ENCODE measurements around the gene PTTG1IP. TPM values are rescaled to one million over a fixed set of nuclear protein-coding genes. Genes with fewer than 3 reads are reported as not detected.
A peak's percentile ranks its signal among the peaks of the same experiment; 100 is the strongest.
"Not testable (repeated sequence)": the region's sequence is repeated elsewhere in the genome, so short reads cannot be mapped to it uniquely, and the experiment has no call there.

Gene PTTG1IP
- total and polyA plus RNA-seq, 2 of the 13 experiments (the other 11 are each of a cell fraction or from before 2014, with no cell fraction given) = 161 to 700 TPM

DNA sequence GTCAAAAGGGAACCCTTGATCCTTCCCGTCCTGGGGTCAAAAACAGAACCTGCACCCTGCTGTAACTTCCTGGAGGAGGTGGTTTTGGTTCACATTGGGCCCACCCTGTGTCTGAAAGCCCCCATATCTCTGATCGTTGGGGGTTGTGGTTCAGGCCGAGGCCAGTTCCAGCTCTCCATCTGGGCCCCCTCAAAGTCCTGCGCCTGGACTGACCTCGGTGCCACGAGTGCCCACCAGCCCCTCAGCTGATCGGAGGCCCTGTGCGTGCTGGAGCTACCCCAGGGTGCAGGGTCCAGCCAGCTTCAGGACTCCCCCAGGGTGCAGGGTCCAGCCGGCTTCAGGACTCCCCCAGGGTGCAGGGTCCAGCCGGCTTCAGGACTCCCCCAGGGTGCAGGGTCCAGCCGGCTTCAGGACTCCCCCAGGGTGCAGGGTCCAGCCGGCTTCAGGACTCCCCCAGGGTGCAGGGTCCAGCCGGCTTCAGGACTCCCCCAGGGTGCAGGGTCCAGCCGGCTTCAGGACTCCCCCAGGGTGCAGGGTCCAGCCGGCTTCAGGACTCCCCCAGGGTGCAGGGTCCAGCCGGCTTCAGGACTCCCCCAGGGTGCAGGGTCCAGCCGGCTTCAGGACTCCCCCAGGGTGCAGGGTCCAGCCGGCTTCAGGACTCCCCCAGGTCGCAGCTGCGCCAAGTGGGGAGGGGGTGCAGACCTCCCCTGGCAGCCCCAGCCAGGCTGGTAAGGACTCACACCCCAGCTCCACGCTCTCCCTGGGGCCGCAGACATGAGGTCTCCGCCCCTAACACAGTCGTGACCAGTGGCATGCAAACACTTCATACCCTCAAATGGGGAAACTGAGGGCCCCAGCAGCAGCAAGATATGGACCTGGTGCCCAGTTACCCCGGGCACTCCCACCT is 39.3 kb upstream of the PTTG1IP start (continued):
- TF ChIP-seq, protein P1, sequence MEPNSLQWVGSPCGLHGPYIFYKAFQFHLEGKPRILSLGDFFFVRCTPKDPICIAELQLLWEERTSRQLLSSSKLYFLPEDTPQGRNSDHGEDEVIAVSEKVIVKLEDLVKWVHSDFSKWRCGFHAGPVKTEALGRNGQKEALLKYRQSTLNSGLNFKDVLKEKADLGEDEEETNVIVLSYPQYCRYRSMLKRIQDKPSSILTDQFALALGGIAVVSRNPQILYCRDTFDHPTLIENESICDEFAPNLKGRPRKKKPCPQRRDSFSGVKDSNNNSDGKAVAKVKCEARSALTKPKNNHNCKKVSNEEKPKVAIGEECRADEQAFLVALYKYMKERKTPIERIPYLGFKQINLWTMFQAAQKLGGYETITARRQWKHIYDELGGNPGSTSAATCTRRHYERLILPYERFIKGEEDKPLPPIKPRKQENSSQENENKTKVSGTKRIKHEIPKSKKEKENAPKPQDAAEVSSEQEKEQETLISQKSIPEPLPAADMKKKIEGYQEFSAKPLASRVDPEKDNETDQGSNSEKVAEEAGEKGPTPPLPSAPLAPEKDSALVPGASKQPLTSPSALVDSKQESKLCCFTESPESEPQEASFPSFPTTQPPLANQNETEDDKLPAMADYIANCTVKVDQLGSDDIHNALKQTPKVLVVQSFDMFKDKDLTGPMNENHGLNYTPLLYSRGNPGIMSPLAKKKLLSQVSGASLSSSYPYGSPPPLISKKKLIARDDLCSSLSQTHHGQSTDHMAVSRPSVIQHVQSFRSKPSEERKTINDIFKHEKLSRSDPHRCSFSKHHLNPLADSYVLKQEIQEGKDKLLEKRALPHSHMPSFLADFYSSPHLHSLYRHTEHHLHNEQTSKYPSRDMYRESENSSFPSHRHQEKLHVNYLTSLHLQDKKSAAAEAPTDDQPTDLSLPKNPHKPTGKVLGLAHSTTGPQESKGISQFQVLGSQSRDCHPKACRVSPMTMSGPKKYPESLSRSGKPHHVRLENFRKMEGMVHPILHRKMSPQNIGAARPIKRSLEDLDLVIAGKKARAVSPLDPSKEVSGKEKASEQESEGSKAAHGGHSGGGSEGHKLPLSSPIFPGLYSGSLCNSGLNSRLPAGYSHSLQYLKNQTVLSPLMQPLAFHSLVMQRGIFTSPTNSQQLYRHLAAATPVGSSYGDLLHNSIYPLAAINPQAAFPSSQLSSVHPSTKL (CRISPR knock-in tag; IDR thresholded peaks at IDR 0.05) = peak; percentile 87
- TF ChIP-seq PHF21A (CRISPR knock-in tag; IDR thresholded peaks at IDR 0.05) (peak; percentile 89), SOX6 (CRISPR knock-in tag; IDR thresholded peaks at IDR 0.05) (peak; percentile 74), TGIF2 (CRISPR knock-in tag; IDR thresholded peaks at IDR 0.05) (0 out of 2 replicates have a peak, but pooled peaks have one; percentile 48), ASH2L (IDR thresholded peaks at IDR 0.05; ENCODE audit: insufficient read length, low read depth, low read length) (peak; percentile 63), ZMYM2 (CRISPR knock-in tag; IDR thresholded peaks at IDR 0.05) (peak; percentile 96)
- not testable (repeated sequence) for TF ChIP-seq SOX6 (IDR thresholded peaks at IDR 0.05)
- TF ChIP-seq, protein P2, sequence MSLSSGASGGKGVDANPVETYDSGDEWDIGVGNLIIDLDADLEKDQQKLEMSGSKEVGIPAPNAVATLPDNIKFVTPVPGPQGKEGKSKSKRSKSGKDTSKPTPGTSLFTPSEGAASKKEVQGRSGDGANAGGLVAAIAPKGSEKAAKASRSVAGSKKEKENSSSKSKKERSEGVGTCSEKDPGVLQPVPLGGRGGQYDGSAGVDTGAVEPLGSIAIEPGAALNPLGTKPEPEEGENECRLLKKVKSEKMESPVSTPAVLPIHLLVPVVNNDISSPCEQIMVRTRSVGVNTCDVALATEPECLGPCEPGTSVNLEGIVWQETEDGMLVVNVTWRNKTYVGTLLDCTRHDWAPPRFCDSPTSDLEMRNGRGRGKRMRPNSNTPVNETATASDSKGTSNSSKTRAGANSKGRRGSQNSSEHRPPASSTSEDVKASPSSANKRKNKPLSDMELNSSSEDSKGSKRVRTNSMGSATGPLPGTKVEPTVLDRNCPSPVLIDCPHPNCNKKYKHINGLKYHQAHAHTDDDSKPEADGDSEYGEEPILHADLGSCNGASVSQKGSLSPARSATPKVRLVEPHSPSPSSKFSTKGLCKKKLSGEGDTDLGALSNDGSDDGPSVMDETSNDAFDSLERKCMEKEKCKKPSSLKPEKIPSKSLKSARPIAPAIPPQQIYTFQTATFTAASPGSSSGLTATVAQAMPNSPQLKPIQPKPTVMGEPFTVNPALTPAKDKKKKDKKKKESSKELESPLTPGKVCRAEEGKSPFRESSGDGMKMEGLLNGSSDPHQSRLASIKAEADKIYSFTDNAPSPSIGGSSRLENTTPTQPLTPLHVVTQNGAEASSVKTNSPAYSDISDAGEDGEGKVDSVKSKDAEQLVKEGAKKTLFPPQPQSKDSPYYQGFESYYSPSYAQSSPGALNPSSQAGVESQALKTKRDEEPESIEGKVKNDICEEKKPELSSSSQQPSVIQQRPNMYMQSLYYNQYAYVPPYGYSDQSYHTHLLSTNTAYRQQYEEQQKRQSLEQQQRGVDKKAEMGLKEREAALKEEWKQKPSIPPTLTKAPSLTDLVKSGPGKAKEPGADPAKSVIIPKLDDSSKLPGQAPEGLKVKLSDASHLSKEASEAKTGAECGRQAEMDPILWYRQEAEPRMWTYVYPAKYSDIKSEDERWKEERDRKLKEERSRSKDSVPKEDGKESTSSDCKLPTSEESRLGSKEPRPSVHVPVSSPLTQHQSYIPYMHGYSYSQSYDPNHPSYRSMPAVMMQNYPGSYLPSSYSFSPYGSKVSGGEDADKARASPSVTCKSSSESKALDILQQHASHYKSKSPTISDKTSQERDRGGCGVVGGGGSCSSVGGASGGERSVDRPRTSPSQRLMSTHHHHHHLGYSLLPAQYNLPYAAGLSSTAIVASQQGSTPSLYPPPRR (CRISPR knock-in tag; IDR thresholded peaks at IDR 0.05; ENCODE audit: borderline replicate concordance) = peak; percentile 88
- TF ChIP-seq, protein P3, sequence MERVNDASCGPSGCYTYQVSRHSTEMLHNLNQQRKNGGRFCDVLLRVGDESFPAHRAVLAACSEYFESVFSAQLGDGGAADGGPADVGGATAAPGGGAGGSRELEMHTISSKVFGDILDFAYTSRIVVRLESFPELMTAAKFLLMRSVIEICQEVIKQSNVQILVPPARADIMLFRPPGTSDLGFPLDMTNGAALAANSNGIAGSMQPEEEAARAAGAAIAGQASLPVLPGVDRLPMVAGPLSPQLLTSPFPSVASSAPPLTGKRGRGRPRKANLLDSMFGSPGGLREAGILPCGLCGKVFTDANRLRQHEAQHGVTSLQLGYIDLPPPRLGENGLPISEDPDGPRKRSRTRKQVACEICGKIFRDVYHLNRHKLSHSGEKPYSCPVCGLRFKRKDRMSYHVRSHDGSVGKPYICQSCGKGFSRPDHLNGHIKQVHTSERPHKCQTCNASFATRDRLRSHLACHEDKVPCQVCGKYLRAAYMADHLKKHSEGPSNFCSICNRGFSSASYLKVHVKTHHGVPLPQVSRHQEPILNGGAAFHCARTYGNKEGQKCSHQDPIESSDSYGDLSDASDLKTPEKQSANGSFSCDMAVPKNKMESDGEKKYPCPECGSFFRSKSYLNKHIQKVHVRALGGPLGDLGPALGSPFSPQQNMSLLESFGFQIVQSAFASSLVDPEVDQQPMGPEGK (CRISPR knock-in tag; IDR thresholded peaks at IDR 0.05) = peak; percentile 82
- TF ChIP-seq, protein P4, sequence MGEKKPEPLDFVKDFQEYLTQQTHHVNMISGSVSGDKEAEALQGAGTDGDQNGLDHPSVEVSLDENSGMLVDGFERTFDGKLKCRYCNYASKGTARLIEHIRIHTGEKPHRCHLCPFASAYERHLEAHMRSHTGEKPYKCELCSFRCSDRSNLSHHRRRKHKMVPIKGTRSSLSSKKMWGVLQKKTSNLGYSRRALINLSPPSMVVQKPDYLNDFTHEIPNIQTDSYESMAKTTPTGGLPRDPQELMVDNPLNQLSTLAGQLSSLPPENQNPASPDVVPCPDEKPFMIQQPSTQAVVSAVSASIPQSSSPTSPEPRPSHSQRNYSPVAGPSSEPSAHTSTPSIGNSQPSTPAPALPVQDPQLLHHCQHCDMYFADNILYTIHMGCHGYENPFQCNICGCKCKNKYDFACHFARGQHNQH (CRISPR knock-in tag; IDR thresholded peaks at IDR 0.05) = peak; percentile 70
- TF ChIP-seq, protein P5, sequence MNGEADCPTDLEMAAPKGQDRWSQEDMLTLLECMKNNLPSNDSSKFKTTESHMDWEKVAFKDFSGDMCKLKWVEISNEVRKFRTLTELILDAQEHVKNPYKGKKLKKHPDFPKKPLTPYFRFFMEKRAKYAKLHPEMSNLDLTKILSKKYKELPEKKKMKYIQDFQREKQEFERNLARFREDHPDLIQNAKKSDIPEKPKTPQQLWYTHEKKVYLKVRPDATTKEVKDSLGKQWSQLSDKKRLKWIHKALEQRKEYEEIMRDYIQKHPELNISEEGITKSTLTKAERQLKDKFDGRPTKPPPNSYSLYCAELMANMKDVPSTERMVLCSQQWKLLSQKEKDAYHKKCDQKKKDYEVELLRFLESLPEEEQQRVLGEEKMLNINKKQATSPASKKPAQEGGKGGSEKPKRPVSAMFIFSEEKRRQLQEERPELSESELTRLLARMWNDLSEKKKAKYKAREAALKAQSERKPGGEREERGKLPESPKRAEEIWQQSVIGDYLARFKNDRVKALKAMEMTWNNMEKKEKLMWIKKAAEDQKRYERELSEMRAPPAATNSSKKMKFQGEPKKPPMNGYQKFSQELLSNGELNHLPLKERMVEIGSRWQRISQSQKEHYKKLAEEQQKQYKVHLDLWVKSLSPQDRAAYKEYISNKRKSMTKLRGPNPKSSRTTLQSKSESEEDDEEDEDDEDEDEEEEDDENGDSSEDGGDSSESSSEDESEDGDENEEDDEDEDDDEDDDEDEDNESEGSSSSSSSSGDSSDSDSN (CRISPR knock-in tag; IDR thresholded peaks at IDR 0.05) = peak; percentile 71; the same call in 1 of the 2 replicates

Measured in HepG2 (cell line).